Smooth muscle cell (in vitro differentiated cells): ENCODE measurements around the gene MYLK4. TPM values are rescaled to one million over a fixed set of nuclear protein-coding genes. Genes with fewer than 3 reads are reported as not detected.

ENCODE experiments used
- DNase-seq: peaks from one replicate; lab custom pipeline; 2025; ENCODE audit not compliant: unreplicated experiment; lab: John Stamatoyannopoulos, UW
- H2AFZ ChIP-seq: fragments of 200-600 bp; sonication (generic); 2 replicates; pipeline ENCODE4 v1.6.0; 2016; ENCODE audit warnings: antibody characterized with exemption, low read depth, mild to moderate bottlenecking
- H3F3A ChIP-seq: fragments of 200-600 bp; sonication (generic); 2 replicates; pipeline ENCODE4 v1.6.0; 2017; ENCODE audit warnings: antibody characterized with exemption, low read depth
- H3K27ac ChIP-seq: fragments of 200-600 bp; sonication (generic); 2 replicates; pipeline ENCODE4 v1.5.1; 2016; ENCODE audit warnings: low read depth, mild to moderate bottlenecking
- H3K27me3 ChIP-seq: fragments of 200-600 bp; sonication (generic); 2 replicates; pipeline ENCODE4 v1.6.1; 2016; ENCODE audit warnings: low read depth, mild to moderate bottlenecking
- H3K36me3 ChIP-seq: fragments of 200-600 bp; sonication (generic); 2 replicates; pipeline ENCODE4 v1.5.1; 2016; ENCODE audit warnings: low read depth
- H3K4me1 ChIP-seq: fragments of 200-600 bp; sonication (generic); 2 replicates; pipeline ENCODE4 v1.5.1; 2016; ENCODE audit warnings: low read depth
- H3K4me2 ChIP-seq: fragments of 200-600 bp; sonication (generic); 2 replicates; pipeline ENCODE4 v1.6.0; 2016; ENCODE audit warnings: mild to moderate bottlenecking
- H3K4me3 ChIP-seq: fragments of 200-600 bp; sonication (generic); 2 replicates; pipeline ENCODE4 v1.5.1; 2016; ENCODE audit warnings: mild to moderate bottlenecking
- H3K79me2 ChIP-seq: fragments of 200-600 bp; sonication (generic); 2 replicates; pipeline ENCODE4 v1.6.0; 2016; ENCODE audit warnings: low read depth, mild to moderate bottlenecking
- H3K9ac ChIP-seq: fragments of 200-600 bp; sonication (generic); 2 replicates; pipeline ENCODE4 v1.6.0; 2016; ENCODE audit warnings: low read depth
- H3K9me3 ChIP-seq: fragments of 200-600 bp; sonication (generic); replicated peaks from 2 replicates; pipeline ENCODE4 v1.5.1; 2016; ENCODE audit warnings: low read depth
- H4K20me1 ChIP-seq: fragments of 200-600 bp; sonication (generic); 2 replicates; pipeline ENCODE4 v1.6.0; 2016; ENCODE audit warnings: low read depth
- WGBS: methylation state at CpG from one replicate; pipeline ENCODE4 v1.1.7; 2016; ENCODE audit warnings: low lambda C conversion rate; 5-methylcytosine and 5-hydroxymethylcytosine counted together
- polyA plus RNA-seq: library from polyadenylated mRNA; unstranded; fragments of >200 nt; fragmentation: Nextera tagmentation; extraction: Ambion mirVana; gene quantifications from 2 replicates; pipeline ENCODE4 v1.2.1, GENCODE V29; 2016
- total RNA-seq: library from RNA; depleted of rRNA; stranded (reverse); fragments of >200 nt; gene quantifications from 2 replicates; pipeline ENCODE4 v1.2.3, GENCODE V29; 2014
- TF ChIP-seq, protein P1 (sequence below): fragments of 200-600 bp; sonication (generic); IDR thresholded peaks from 2 replicates; pipeline ENCODE4 v1.5.1; 2017; ENCODE audit warnings: borderline replicate concordance, mild to moderate bottlenecking, antibody characterized with exemption; ENCODE audit not compliant: insufficient read depth, poor library complexity, severe bottlenecking

MYLK4 gene
- total and polyA plus RNA-seq, 2 experiments from 2014 or later, result 0.21 to 0.90 TPM

DNA sequence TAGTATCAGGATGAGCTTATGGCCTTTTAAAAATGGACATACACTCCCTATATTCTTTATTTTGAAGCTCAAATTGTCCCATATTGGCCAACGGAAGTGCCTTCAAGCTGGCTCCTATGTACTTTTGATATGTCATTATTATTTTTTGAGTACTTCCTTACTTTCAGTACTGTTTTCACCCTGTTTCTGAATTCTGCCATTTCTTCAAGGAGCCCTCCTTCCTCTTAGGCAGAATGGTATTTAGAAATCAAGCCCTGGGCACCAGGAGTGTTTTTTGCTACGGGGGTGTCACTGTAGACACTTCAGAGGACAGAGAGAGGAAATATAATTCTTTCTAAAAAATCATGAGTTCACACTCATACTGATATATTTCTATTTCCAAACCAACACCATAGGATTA lies 5.5 kb upstream of the MYLK4 start:
- Histone ChIP-seq H3K4me1 (no peaks in the 10 kb centered on the region), H3K27me3 (no peaks in the 10 kb centered on the region), H3K27ac (no peak overlapping the region), H3F3A (no peaks in the 10 kb centered on the region), H3K9me3 (no peaks in the 10 kb centered on the region), H3K36me3 (no peaks in the 10 kb centered on the region), H3K79me2 (no peaks in the 10 kb centered on the region), H3K4me2 (no peak overlapping the region), H3K4me3 (no peak overlapping the region), H2AFZ (no peak overlapping the region), H3K9ac (no peak overlapping the region), H4K20me1 (no peaks in the 10 kb centered on the region)
- 99% methylated on average over 2 of the region's 2 CpGs for WGBS
- no peak for DNase-seq
- TF ChIP-seq, protein P1, sequence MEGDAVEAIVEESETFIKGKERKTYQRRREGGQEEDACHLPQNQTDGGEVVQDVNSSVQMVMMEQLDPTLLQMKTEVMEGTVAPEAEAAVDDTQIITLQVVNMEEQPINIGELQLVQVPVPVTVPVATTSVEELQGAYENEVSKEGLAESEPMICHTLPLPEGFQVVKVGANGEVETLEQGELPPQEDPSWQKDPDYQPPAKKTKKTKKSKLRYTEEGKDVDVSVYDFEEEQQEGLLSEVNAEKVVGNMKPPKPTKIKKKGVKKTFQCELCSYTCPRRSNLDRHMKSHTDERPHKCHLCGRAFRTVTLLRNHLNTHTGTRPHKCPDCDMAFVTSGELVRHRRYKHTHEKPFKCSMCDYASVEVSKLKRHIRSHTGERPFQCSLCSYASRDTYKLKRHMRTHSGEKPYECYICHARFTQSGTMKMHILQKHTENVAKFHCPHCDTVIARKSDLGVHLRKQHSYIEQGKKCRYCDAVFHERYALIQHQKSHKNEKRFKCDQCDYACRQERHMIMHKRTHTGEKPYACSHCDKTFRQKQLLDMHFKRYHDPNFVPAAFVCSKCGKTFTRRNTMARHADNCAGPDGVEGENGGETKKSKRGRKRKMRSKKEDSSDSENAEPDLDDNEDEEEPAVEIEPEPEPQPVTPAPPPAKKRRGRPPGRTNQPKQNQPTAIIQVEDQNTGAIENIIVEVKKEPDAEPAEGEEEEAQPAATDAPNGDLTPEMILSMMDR, result no peak

DNA sequence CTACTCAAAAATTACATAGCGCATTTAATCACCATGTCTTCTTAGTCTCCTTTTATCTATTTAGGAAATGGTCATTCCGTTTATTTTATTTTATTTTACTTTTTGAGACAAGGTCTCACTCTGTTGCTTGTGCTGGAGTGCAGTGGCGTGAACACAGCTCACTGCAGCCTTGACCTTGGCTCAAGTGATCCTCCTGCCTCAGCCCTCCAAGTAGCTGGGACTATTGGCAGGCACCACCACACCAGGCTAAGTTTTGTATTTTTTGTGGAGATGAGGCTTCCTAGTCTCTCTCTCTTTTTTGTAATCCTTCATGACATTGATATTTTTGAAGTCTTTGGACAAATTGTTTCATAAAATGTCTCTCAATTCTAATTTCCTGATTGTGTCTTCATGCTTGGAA lies 4.7 kb upstream of the MYLK4 start:
- Histone ChIP-seq H3K79me2 (no peaks in the 10 kb centered on the region), H3F3A (no peaks in the 10 kb centered on the region), H3K9ac (no peak overlapping the region), H4K20me1 (no peaks in the 10 kb centered on the region), H3K27ac (no peak overlapping the region), H2AFZ (no peak overlapping the region), H3K9me3 (no peaks in the 10 kb centered on the region), H3K27me3 (no peaks in the 10 kb centered on the region), H3K36me3 (no peaks in the 10 kb centered on the region), H3K4me1 (no peaks in the 10 kb centered on the region), H3K4me3 (no peak overlapping the region), H3K4me2 (no peak overlapping the region)
- 90% methylated on average over 3 of the region's 3 CpGs for WGBS
- TF ChIP-seq, protein P1, result no peak
- DNase-seq, result no peak

DNA sequence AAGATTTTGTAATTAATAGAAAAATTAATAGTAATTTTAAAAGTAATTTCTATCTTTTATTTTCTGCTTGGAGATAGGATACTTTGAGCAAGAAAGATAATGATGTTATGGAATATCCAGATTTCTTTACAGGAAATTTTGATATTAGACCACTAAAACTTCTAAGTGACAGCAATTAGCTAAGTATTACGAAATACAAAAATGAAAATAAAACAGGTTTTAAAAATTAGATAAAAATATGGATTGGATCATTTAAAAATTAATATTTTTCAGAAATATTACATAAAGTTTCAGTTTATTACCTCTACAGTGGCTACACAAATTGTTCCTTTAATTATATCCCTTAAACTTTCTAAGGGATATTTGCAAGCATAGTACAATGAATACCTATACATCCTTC lies 4.2 kb upstream of the MYLK4 start:
- Histone ChIP-seq H3K27ac (no peak overlapping the region), H3K4me1 (no peaks in the 10 kb centered on the region), H3K9me3 (no peaks in the 10 kb centered on the region), H4K20me1 (no peaks in the 10 kb centered on the region), H2AFZ (no peak overlapping the region), H3K4me3 (no peak overlapping the region), H3K27me3 (no peaks in the 10 kb centered on the region), H3K36me3 (no peaks in the 10 kb centered on the region), H3K4me2 (no peak overlapping the region), H3F3A (no peaks in the 10 kb centered on the region), H3K79me2 (no peaks in the 10 kb centered on the region), H3K9ac (no peak overlapping the region)
- TF ChIP-seq, protein P1, result no peak
- 77% methylated on average over 1 of the region's 1 CpG for WGBS
- DNase-seq, result no peak

DNA sequence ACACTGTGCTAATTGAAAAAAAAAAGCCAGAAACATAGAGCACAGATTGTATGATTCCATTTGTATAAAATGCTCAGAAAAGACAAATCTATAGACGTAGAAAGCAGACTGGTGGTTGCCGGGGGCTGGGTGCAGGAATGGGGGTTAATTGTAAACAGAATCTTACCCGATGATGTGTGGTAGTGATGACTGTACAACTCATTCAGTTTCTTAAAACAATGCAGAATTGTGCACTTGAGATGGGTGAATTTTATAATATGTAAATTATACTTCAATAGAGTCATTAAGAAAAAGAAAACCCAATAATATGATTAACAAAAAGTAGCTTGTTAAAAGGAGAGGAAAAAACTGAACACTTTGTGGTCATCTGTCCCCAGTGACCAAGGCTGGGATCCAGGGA lies 3.7 kb upstream of the MYLK4 start:
- no peaks in the 10 kb centered on the region for H4K20me1 ChIP-seq
- H3K27ac ChIP-seq, result no peak overlapping the region
- no peaks in the 10 kb centered on the region for H3K79me2 ChIP-seq
- DNase-seq, result no peak
- TF ChIP-seq, protein P1, result no peak
- H2AFZ ChIP-seq, result no peak overlapping the region
- H3K27me3 ChIP-seq, result no peaks in the 10 kb centered on the region
- H3F3A ChIP-seq, result no peaks in the 10 kb centered on the region
- H3K9me3 ChIP-seq, result no peaks in the 10 kb centered on the region
- no peak overlapping the region for H3K4me3 ChIP-seq
- H3K4me2 ChIP-seq, result no peak overlapping the region
- no peak overlapping the region for H3K9ac ChIP-seq
- H3K4me1 ChIP-seq, result peaks cover 5% of the 10 kb centered on the region
- 42% methylated on average over 3 of the region's 3 CpGs for WGBS
- no peaks in the 10 kb centered on the region for H3K36me3 ChIP-seq
